Testis (tissue), 3 donors: ENCODE data around the gene GYG2. TPM values are rescaled to one million over a fixed set of nuclear protein-coding genes. Genes with fewer than 3 reads are reported as not detected.

Source experiments
- DNase-seq: peaks from one replicate; pipeline ENCODE4 v3.0.0-alpha.2; 2019
- H3K27ac ChIP-seq, 2 donors: fragments of 200-600 bp; sonication (generic); one replicate each; pipeline ENCODE4 v1.5.1; 2019
- H3K27me3 ChIP-seq: fragments of 200-600 bp; sonication (generic); one replicate; pipeline ENCODE4 v1.5.1; 2019
- H3K36me3 ChIP-seq: fragments of 200-600 bp; sonication (generic); one replicate; pipeline ENCODE4 v1.5.1; 2017; ENCODE audit warnings: low read depth; ENCODE audit errors: missing control alignments
- H3K4me1 ChIP-seq: fragments of 200-600 bp; sonication (generic); one replicate; pipeline ENCODE4 v1.5.1; 2019
- H3K4me3 ChIP-seq, 2 donors: fragments of 200-600 bp; sonication (generic); one replicate each; pipeline ENCODE4 v1.5.1; 2017 to 2019
- H3K9me3 ChIP-seq: fragments of 200-600 bp; sonication (generic); one replicate; pipeline ENCODE4 v1.5.1; 2017
- CTCF ChIP-seq, 3 experiments: fragments of 450-650 bp in 2 of 3; fragments of 200-600 bp in 1 of 3; sonication (generic) in 1 of 3; IDR thresholded peaks; one replicate each; pipeline ENCODE4 v1.5.1; 2016 to 2019; ENCODE audit warnings: antibody characterized with exemption in 3 of 3, mild to moderate bottlenecking in 2 of 3, moderate library complexity in 1 of 3
- POLR2A ChIP-seq: fragments of 450-650 bp; IDR thresholded peaks from one replicate; pipeline ENCODE4 v1.6.1; 2017; ENCODE audit warnings: antibody characterized with exemption, mild to moderate bottlenecking, moderate library complexity
- WGBS, 2 donors: methylation state at CpG; one replicate each; pipeline ENCODE4 v1.1.5; 2018; 5-methylcytosine and 5-hydroxymethylcytosine counted together
- intact Hi-C: fragments of 100-400 bp; cut with DNase I; formaldehyde crosslinking; loops from one replicate; pipeline ENCODE4 v1.15.1; 2023; ENCODE audit warnings: low total_unique reads
- polyA plus RNA-seq: library from polyadenylated mRNA; stranded (reverse); fragments of 350-450 nt; fragmentation: Illumina TruSeq; extraction: RNeasy Lipid Tissue Mini Kit (QIAGEN cat#74804); gene quantifications from one replicate; pipeline ENCODE4 v1.2.3, GENCODE V29; 2014; ENCODE audit warnings: low read depth, low replicate concordance; ENCODE audit not compliant: insufficient read depth
- total RNA-seq, 2 donors: library from RNA; depleted of rRNA; stranded (reverse); fragments of >200 nt; gene quantifications; one replicate each; pipeline ENCODE4 v1.2.3, GENCODE V29; 2016

The GYG2 gene
- total and polyA plus RNA-seq, 3 donors from 2014 or later: 2.2 to 2.6 (median 2.4) TPM

GRCh38 chrX:2874222-2875135 lies 45.7 kb downstream of the GYG2 start:
- intact Hi-C loops: no loop called here

GRCh38 chrX:2875136-2875481 lies 46.4 kb downstream of the GYG2 start:
- Histone ChIP-seq H3K36me3 (no peaks in the 10 kb centered on the region), H3K27ac (no peak overlapping the region), H3K27me3 (no peaks in the 10 kb centered on the region), H3K9me3 (no peaks in the 10 kb centered on the region), H3K4me1 (no peaks in the 10 kb centered on the region), H3K4me3 (no peak overlapping the region)
- no peak for DNase-seq
- intact Hi-C loops: no loop called here
- TF ChIP-seq POLR2A (no peak), CTCF (IDR thresholded peaks at IDR 0.05) (no peak)
- whole genome bisulfite sequencing, 2 donors: 94 to 96% methylated on average over 3 of the region's 3 CpGs

More at GRCh38 chrX:2874222-2875135, 45.7 kb downstream of the GYG2 start:
- H3K27me3 ChIP-seq: no peaks in the 10 kb centered on the region
- TF ChIP-seq POLR2A: no peak
- H3K27ac ChIP-seq: no peak overlapping the region
- no peaks in the 10 kb centered on the region for H3K36me3 ChIP-seq
- WGBS, 2 donors: 96 to 97% methylated on average over 5 of the region's 5 CpGs
- no peak for DNase-seq
- H3K9me3 ChIP-seq: no peaks in the 10 kb centered on the region
- no peak overlapping the region for H3K4me3 ChIP-seq
- H3K4me1 ChIP-seq: no peaks in the 10 kb centered on the region

GRCh38 chrX:2875798-2876399 lies 47.2 kb downstream of the GYG2 start:
- no peak for DNase-seq
- Histone ChIP-seq H3K4me1 (no peaks in the 10 kb centered on the region), H3K27ac (no peak overlapping the region), H3K36me3 (no peaks in the 10 kb centered on the region), H3K4me3 (no peak overlapping the region), H3K27me3 (no peaks in the 10 kb centered on the region), H3K9me3 (no peaks in the 10 kb centered on the region)
- peak in 1 of 3 experiments; percentile 13 for TF ChIP-seq CTCF (IDR thresholded peaks at IDR 0.05)
- no peak for TF ChIP-seq POLR2A
- intact Hi-C loops: no loop called here
- WGBS, 2 donors: 73 to 80% methylated on average over 6 of the region's 6 CpGs

GRCh38 chrX:2878563-2878962 lies 49.8 kb downstream of the GYG2 start:
- no peak for DNase-seq
- no peaks in the 10 kb centered on the region for H3K36me3 ChIP-seq
- no peaks in the 10 kb centered on the region for H3K9me3 ChIP-seq
- no peak for TF ChIP-seq CTCF (IDR thresholded peaks at IDR 0.05)
- no peak for TF ChIP-seq POLR2A
- intact Hi-C loops: no loop called here
- 50 to 94% methylated on average over 2 of the region's 2 CpGs for WGBS, 2 donors
- H3K4me3 ChIP-seq: no peak overlapping the region
- no peaks in the 10 kb centered on the region for H3K27me3 ChIP-seq
- no peaks in the 10 kb centered on the region for H3K4me1 ChIP-seq
- H3K27ac ChIP-seq: no peak overlapping the region

GRCh38 chrX:2879670-2880069 lies 50.9 kb downstream of the GYG2 start:
- TF ChIP-seq CTCF (IDR thresholded peaks at IDR 0.05) (no peak), POLR2A (no peak)
- Histone ChIP-seq H3K4me1 (no peaks in the 10 kb centered on the region), H3K9me3 (no peaks in the 10 kb centered on the region), H3K36me3 (no peaks in the 10 kb centered on the region), H3K27ac (no peak overlapping the region), H3K27me3 (no peaks in the 10 kb centered on the region), H3K4me3 (no peak overlapping the region)
- DNase-seq: no peak
- intact Hi-C loops: no loop called here
- 93 to 100% methylated on average over 1 of the region's 1 CpG for WGBS, 2 donors
